Measurements from ENCODE around the gene CAND1.

DNA sequence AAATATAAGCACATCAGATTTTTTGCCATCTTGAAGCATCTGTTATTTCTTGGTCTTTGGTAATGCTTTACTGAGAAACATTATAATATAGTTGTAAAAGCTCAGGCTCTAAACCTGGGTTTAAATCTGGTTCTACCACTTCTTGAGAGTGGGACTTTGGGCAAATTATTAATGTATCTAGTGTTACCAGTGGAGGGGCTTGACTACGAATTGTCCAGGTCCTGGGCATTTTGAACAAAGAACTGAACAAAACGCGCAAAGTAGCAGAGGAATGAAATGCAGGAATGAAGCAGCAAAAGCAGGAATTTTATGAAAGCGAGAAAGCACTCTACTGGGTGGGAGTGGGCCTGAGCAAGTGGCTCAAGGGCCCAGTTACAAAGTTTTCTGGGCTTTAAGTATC is 50.8 kb downstream of the CAND1 start:
- no peak for TF ChIP-seq EZH2 (IDR thresholded peaks at IDR 0.05; ENCODE audit: insufficient read depth, poor library complexity, severe bottlenecking)
- no peak for TF ChIP-seq EZH2phosphoT487 (IDR thresholded peaks at IDR 0.05; ENCODE audit: insufficient read depth, low read depth)

All from GM23248 (cell line).